A549 (cell line): ENCODE results near the gene MEA1.

Experiments used
- BHLHE40 ChIP-seq: IDR thresholded peaks from 2 replicates; pipeline ENCODE4 v1.6.1; 2012; ENCODE audit warnings: low read depth, low read length, inconsistent platforms
- TF ChIP-seq, protein P1 (sequence below): fragments of >200 bp; sonication (Bioruptor Twin); formaldehyde crosslinking; IDR thresholded peaks from 3 replicates; pipeline ENCODE4 v1.5.1; 2016
- TF ChIP-seq, protein P2 (sequence below): fragments of 200-600 bp; sonication (generic); IDR thresholded peaks from 2 replicates; pipeline ENCODE4 v1.6.1; 2016; ENCODE audit warnings: antibody characterized with exemption, mild to moderate bottlenecking, moderate library complexity

GRCh38 chr6:43034190-43034525 lies 20.4 kb upstream of the MEA1 start:
- TF ChIP-seq, protein P1, sequence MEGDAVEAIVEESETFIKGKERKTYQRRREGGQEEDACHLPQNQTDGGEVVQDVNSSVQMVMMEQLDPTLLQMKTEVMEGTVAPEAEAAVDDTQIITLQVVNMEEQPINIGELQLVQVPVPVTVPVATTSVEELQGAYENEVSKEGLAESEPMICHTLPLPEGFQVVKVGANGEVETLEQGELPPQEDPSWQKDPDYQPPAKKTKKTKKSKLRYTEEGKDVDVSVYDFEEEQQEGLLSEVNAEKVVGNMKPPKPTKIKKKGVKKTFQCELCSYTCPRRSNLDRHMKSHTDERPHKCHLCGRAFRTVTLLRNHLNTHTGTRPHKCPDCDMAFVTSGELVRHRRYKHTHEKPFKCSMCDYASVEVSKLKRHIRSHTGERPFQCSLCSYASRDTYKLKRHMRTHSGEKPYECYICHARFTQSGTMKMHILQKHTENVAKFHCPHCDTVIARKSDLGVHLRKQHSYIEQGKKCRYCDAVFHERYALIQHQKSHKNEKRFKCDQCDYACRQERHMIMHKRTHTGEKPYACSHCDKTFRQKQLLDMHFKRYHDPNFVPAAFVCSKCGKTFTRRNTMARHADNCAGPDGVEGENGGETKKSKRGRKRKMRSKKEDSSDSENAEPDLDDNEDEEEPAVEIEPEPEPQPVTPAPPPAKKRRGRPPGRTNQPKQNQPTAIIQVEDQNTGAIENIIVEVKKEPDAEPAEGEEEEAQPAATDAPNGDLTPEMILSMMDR: no peak
- TF ChIP-seq, protein P2, sequence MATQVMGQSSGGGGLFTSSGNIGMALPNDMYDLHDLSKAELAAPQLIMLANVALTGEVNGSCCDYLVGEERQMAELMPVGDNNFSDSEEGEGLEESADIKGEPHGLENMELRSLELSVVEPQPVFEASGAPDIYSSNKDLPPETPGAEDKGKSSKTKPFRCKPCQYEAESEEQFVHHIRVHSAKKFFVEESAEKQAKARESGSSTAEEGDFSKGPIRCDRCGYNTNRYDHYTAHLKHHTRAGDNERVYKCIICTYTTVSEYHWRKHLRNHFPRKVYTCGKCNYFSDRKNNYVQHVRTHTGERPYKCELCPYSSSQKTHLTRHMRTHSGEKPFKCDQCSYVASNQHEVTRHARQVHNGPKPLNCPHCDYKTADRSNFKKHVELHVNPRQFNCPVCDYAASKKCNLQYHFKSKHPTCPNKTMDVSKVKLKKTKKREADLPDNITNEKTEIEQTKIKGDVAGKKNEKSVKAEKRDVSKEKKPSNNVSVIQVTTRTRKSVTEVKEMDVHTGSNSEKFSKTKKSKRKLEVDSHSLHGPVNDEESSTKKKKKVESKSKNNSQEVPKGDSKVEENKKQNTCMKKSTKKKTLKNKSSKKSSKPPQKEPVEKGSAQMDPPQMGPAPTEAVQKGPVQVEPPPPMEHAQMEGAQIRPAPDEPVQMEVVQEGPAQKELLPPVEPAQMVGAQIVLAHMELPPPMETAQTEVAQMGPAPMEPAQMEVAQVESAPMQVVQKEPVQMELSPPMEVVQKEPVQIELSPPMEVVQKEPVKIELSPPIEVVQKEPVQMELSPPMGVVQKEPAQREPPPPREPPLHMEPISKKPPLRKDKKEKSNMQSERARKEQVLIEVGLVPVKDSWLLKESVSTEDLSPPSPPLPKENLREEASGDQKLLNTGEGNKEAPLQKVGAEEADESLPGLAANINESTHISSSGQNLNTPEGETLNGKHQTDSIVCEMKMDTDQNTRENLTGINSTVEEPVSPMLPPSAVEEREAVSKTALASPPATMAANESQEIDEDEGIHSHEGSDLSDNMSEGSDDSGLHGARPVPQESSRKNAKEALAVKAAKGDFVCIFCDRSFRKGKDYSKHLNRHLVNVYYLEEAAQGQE: no peak
- TF ChIP-seq BHLHE40: no peak
